PC-9 (cell line): Measurements from ENCODE around the gene CTR9. TPM values are rescaled to one million over a fixed set of nuclear protein-coding genes. Genes with fewer than 3 reads are reported as not detected.
A peak's percentile ranks its signal among the peaks of the same experiment; 100 is the strongest.

ENCODE experiments used
- BruUV-seq: library from RNA; stranded (reverse); fragments of 400-500 nt; replicated peaks from 2 replicates; lab custom pipeline; 2021; lab: Mats Ljungman, UMichigan
- CTCF ChIA-PET: fragments of 300-600 bp; sonication (Branson Sonifier 250); formaldehyde crosslinking; loops from one replicate; lab custom pipeline; 2022; ENCODE audit warnings: antibody characterized with exemption; lab: Charles Lee
- POLR2A ChIA-PET: fragments of 300-600 bp; sonication (Branson Sonifier 250); formaldehyde crosslinking; loops from one replicate; lab custom pipeline; 2022; ENCODE audit warnings: antibody characterized with exemption; ENCODE audit not compliant: unreplicated experiment; lab: Charles Lee
- DNase-seq, 2 experiments: peaks; one replicate each; pipeline versions ENCODE4 v3.0.0 to v3.0.0-alpha.2; 2015 to 2022; ENCODE audit warnings: mixed read lengths in 1 of 2
- H2AFZ ChIP-seq: fragments of 200-600 bp; sonication (generic); 2 replicates; pipeline ENCODE4 v1.8.1; 2017; ENCODE audit warnings: antibody characterized with exemption
- H3F3A ChIP-seq: fragments of 200-600 bp; sonication (generic); 2 replicates; pipeline ENCODE4 v1.8.1; 2017; ENCODE audit warnings: antibody characterized with exemption, mild to moderate bottlenecking, low read depth; ENCODE audit not compliant: insufficient read depth
- H3K27ac ChIP-seq: fragments of 200-600 bp; sonication (generic); 2 replicates; pipeline ENCODE4 v1.6.1; 2016; ENCODE audit warnings: mixed run types
- H3K27me3 ChIP-seq: fragments of 200-600 bp; sonication (generic); 2 replicates; pipeline ENCODE4 v1.6.1; 2016; ENCODE audit warnings: low read depth, mixed run types; ENCODE audit not compliant: insufficient read depth
- H3K36me3 ChIP-seq: fragments of 200-600 bp; sonication (generic); 2 replicates; pipeline ENCODE4 v1.6.1; 2016; ENCODE audit warnings: low read depth, mixed run types
- H3K4me1 ChIP-seq: fragments of 200-600 bp; sonication (generic); replicated peaks from 2 replicates; pipeline ENCODE4 v1.6.1; 2016; ENCODE audit warnings: mixed run types; ENCODE audit not compliant: insufficient read depth
- H3K4me2 ChIP-seq: fragments of 200-600 bp; sonication (generic); 2 replicates; pipeline ENCODE4 v1.6.1; 2017; ENCODE audit warnings: mixed run types
- H3K4me3 ChIP-seq: fragments of 200-600 bp; sonication (generic); 2 replicates; pipeline ENCODE4 v1.6.1; 2016; ENCODE audit warnings: mixed run types
- H3K79me2 ChIP-seq: fragments of 200-600 bp; sonication (generic); 2 replicates; pipeline ENCODE4 v1.6.1; 2017; ENCODE audit warnings: low read depth, mixed run types
- H3K9me2 ChIP-seq: fragments of 200-600 bp; sonication (generic); 2 replicates; pipeline ENCODE4 v1.8.1; 2017; ENCODE audit warnings: mild to moderate bottlenecking; ENCODE audit not compliant: insufficient read depth
- H3K9me3 ChIP-seq: fragments of 200-600 bp; sonication (generic); 2 replicates; pipeline ENCODE4 v1.8.1; 2016; ENCODE audit warnings: low read depth; ENCODE audit not compliant: insufficient read depth
- H4K20me1 ChIP-seq: fragments of 200-600 bp; sonication (generic); 2 replicates; pipeline ENCODE4 v1.8.1; 2017; ENCODE audit not compliant: insufficient read depth
- EZH2 ChIP-seq: fragments of 200-600 bp; sonication (generic); IDR thresholded peaks from 2 replicates; pipeline ENCODE4 v1.8.0; 2017; ENCODE audit warnings: antibody characterized with exemption, low read depth
- intact Hi-C: fragments of 100-400 bp; cut with micrococcal nuclease; formaldehyde crosslinking; loops from one replicate; pipeline ENCODE4 v1.10.0; 2022; ENCODE audit not compliant: unreplicated experiment
- total RNA-seq: library from RNA; stranded (reverse); gene quantifications from 2 replicates; pipeline ENCODE4 v1.2.3, GENCODE V29; 2021
- TF ChIP-seq, protein P1 (sequence below): fragments of 200-600 bp; sonication (generic); conservative IDR thresholded peaks from 2 replicates; pipeline ENCODE4 v1.6.1; 2017; ENCODE audit warnings: mixed run types, antibody characterized with exemption, mild to moderate bottlenecking, moderate library complexity

The CTR9 gene
- total RNA-seq, 1 experiment from 2014 or later: 19.7 TPM

DNA sequence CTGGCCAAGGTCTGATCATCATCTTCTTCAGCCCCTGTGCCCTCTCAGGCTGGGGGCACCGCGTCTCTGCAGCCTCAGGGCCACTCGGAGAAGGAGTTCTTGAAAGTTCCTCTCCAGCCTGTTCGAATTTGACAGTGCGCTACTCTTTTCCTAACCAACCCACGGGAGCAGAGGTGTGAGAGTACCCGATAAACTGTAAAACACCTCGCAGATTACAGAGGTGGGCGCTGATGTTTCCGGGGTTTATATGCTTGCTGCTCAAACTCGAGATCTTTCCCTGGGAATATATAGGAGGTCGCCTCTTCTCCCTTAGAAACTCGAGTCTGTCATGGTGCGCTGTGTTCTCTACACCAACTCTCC lies 515 bp downstream of the CTR9 start:
- CTCF ChIA-PET: no interaction called here

DNA sequence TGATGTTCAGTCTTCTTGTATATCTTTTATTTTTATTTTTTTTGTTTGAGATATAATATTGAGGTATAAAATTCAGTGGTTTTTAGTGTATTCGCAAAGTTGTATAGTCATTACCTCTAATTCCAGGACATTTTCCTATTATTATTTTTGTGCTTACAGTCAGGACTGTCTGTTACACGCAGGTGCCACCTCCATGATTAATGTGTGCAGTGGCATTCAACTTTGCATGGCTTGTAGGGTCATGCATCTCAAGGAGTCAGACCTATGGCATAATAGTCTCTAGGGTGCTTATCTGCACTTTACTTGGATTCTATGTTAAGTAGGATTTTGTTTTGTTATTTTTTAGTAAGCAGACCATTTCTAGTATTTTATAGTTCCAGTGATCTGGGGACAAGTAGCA lies 1.0 kb downstream of the CTR9 start:
- no TSS peak for BruUV-seq
- Histone ChIP-seq H4K20me1 (no peaks in the 10 kb centered on the region), H2AFZ (peak overlapping the region; percentile 97; the same call in 1 of the 2 replicates), H3K9me2 (no peaks in the 10 kb centered on the region), H3K36me3 (no peaks in the 10 kb centered on the region; the same call in 1 of the 2 replicates), H3F3A (peaks cover 6% of the 10 kb centered on the region), H3K4me3 (peak overlapping the region; percentile 81), H3K27ac (no peak overlapping the region), H3K4me2 (peak overlapping the region; percentile 91), H3K9me3 (no peaks in the 10 kb centered on the region), H3K27me3 (no peaks in the 10 kb centered on the region), H3K4me1 (peaks cover 18% of the 10 kb centered on the region), H3K79me2 (peaks cover 18% of the 10 kb centered on the region)
- TF ChIP-seq EZH2: no peak
- TF ChIP-seq, protein P1, sequence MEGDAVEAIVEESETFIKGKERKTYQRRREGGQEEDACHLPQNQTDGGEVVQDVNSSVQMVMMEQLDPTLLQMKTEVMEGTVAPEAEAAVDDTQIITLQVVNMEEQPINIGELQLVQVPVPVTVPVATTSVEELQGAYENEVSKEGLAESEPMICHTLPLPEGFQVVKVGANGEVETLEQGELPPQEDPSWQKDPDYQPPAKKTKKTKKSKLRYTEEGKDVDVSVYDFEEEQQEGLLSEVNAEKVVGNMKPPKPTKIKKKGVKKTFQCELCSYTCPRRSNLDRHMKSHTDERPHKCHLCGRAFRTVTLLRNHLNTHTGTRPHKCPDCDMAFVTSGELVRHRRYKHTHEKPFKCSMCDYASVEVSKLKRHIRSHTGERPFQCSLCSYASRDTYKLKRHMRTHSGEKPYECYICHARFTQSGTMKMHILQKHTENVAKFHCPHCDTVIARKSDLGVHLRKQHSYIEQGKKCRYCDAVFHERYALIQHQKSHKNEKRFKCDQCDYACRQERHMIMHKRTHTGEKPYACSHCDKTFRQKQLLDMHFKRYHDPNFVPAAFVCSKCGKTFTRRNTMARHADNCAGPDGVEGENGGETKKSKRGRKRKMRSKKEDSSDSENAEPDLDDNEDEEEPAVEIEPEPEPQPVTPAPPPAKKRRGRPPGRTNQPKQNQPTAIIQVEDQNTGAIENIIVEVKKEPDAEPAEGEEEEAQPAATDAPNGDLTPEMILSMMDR: no peak
- DNase-seq: no peak
- ChIA-PET POLR2A (no interaction called here), CTCF (interaction anchor here (0.5 kb wide), 1 partner anchor 118 kb away, joined by 6 read pairs; no protein-coding TSS in a partner anchor)
- intact Hi-C loops: no loop called here

More for the DNA sequence above, 515 bp downstream of the CTR9 start:
- peaks cover 18% of the 10 kb centered on the region for H3K79me2 ChIP-seq
- BruUV-seq: TSS peak; percentile 51
- DNase-seq: no peak
- no peak for TF ChIP-seq EZH2
- TF ChIP-seq, protein P1: no peak
- peaks cover 18% of the 10 kb centered on the region for H3K4me1 ChIP-seq
- no peaks in the 10 kb centered on the region; the same call in 1 of the 2 replicates for H3K36me3 ChIP-seq
- intact Hi-C loops: no loop called here
- H3K4me2 ChIP-seq: peak overlapping the region; percentile 91
- H4K20me1 ChIP-seq: no peaks in the 10 kb centered on the region
- peak overlapping the region; percentile 97 for H2AFZ ChIP-seq
- no peaks in the 10 kb centered on the region for H3K9me3 ChIP-seq
- peak overlapping the region; percentile 81 for H3K4me3 ChIP-seq
- H3F3A ChIP-seq: peaks cover 6% of the 10 kb centered on the region
- POLR2A ChIA-PET: interaction anchor here (0.6 kb wide), 1 partner anchor 58 kb away, joined by 7 read pairs; no protein-coding TSS in a partner anchor
- H3K27ac ChIP-seq: peak overlapping the region; percentile 88
- H3K27me3 ChIP-seq: no peaks in the 10 kb centered on the region
- no peaks in the 10 kb centered on the region for H3K9me2 ChIP-seq

DNA sequence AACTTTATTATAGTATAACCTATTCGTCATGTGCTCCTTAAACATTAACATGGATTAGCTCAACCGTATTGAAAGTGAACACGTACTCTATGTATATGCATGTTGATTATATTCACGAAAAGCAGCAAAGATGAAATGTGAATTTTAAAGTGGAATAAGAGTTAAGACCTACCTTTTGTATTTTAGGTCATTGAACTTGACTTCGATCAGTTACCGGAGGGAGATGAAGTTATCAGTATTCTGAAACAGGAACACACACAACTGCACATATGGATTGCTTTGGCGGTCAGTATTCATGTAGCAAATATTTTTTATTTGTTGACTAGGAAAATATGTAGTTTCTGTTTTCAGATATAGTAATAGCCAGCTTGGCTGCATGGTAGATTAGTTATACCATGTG lies 1.4 kb downstream of the CTR9 start:
- DNase-seq: no peak
- Histone ChIP-seq H3K4me3 (peak overlapping the region; percentile 81; the same call in 1 of the 2 replicates), H3K9me3 (no peaks in the 10 kb centered on the region), H2AFZ (no peak overlapping the region), H3K9me2 (no peaks in the 10 kb centered on the region), H4K20me1 (no peaks in the 10 kb centered on the region), H3K27ac (no peak overlapping the region), H3K36me3 (no peaks in the 10 kb centered on the region; the same call in 1 of the 2 replicates), H3K79me2 (peaks cover 18% of the 10 kb centered on the region), H3F3A (peaks cover 6% of the 10 kb centered on the region), H3K27me3 (no peaks in the 10 kb centered on the region), H3K4me2 (peak overlapping the region; percentile 91), H3K4me1 (peaks cover 16% of the 10 kb centered on the region)
- ChIA-PET POLR2A (no interaction called here), CTCF (interaction anchor here (0.5 kb wide), 1 partner anchor 117 kb away, joined by 6 read pairs; no protein-coding TSS in a partner anchor)
- no TSS peak for BruUV-seq
- intact Hi-C loops: no loop called here
- no peak for TF ChIP-seq EZH2
- TF ChIP-seq, protein P1: no peak
